Skeletal muscle cell (primary cell): ENCODE measurements around the gene FJX1.
"Not testable (repeated sequence)": the region's sequence is repeated elsewhere in the genome, so short reads cannot be mapped to it uniquely, and the experiment has no call there.

Experiments
- DNase-seq: peaks from one replicate; pipeline ENCODE4 v3.0.0-alpha.2; 2010; ENCODE audit warnings: low read depth
- H3K4me3 ChIP-seq: 2 replicates; pipeline ENCODE4 v1.5.1; 2011; ENCODE audit warnings: low read depth, mild to moderate bottlenecking, control low read depth, low read length, moderate library complexity

FJX1 gene

DNA sequence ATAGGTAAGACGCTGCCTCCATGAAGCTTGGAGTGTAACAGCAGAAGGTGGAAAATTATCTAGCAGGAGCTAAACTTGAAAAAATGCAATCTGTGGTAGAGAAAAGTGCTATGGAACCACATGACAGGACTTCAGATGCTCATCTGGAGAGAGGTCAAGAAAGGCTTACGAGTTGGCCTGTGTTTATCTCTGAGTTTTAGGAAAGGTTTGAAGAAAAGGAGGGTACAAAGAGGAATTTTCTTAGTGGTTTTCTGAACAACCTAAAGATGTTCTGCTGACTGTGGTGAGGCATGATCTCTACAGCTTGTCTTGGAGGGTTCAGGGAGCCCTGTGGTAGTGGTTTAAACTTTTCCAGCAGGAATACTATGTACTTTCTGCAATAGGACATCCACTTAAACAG lies 8.2 kb downstream of the FJX1 start:
- DNase-seq = no peak

DNA sequence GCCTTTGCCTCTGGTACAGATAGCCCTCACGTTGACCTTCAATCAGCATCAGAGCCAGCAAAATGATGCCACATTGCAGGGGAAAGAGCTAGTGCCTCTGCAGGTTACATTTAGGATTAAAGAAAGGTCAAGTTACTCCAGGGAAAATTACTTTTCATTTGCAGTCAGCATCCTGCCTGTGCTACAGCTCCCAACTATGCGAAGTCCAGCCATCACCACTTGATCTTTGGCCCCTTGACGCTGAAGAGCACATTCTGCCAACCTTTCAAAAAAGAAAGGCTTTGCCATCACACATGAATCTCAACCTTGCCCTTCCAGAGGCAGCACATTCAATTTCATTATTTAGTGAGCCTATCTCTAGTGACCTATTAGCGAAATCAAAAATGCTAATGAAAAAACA lies 11.3 kb downstream of the FJX1 start:
- no peak for DNase-seq
- no peak overlapping the region for H3K4me3 ChIP-seq

More for the DNA sequence above, 8.2 kb downstream of the FJX1 start:
- H3K4me3 ChIP-seq = no peak overlapping the region

DNA sequence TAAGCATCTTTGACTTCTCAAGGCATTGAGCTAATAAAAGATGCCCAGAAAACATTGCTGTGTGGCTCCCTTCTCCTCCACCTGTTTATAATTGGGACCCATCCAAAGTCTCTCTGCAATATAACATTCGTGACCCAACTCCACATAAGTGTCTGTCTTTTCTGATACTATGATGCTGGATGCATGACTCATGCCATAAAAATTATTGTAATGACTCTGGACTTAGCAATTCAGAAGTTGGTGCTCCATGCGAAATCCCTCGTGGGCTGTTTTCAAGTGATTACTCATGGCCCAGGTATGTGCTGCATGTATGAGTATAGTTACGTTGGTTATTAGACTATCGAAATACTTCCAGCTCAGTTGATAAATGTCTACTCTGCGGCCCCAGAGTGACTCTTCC lies 11.7 kb downstream of the FJX1 start:
- DNase-seq = peak; percentile 98
- H3K4me3 ChIP-seq = no peak overlapping the region

DNA sequence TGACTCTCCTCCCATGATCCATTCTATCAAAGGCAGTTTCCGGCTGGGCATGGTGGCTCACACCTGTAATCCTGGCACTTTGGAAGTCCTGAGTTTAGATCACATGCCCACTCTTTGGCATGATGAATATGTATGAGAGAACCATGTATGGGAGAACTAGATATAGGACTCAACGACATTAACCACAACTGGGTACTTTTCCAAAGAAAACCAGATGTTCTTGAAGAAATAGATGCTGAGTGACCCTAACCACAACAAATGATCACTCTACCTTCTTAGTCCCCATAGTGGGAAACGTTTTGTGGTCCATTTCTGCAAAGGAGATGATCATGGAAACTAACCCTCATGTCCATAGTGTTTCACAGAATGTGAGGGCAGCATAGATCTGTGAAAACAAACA lies 13.6 kb downstream of the FJX1 start:
- no peak for DNase-seq
- H3K4me3 ChIP-seq = no peak overlapping the region

DNA sequence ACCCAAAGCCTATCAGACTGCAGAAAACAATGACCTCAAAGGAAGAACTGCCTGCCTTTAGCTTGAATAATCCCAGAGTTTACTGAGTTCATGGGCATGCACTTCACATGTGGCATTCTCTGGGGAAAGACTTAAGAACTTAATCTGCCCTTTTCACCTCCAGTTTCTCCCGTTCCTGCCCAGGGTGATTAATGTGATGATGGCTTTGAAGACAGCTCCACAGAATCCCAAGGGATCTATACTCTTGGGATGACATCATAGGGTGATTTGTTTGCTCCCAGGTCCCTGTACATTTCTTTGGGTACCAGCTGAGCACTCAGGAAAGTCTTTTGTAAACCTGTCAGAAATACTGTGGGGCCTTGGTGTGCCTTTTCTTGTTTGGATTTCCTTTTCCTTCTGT lies 14.0 kb downstream of the FJX1 start:
- DNase-seq = no peak
- H3K4me3 ChIP-seq = no peak overlapping the region

DNA sequence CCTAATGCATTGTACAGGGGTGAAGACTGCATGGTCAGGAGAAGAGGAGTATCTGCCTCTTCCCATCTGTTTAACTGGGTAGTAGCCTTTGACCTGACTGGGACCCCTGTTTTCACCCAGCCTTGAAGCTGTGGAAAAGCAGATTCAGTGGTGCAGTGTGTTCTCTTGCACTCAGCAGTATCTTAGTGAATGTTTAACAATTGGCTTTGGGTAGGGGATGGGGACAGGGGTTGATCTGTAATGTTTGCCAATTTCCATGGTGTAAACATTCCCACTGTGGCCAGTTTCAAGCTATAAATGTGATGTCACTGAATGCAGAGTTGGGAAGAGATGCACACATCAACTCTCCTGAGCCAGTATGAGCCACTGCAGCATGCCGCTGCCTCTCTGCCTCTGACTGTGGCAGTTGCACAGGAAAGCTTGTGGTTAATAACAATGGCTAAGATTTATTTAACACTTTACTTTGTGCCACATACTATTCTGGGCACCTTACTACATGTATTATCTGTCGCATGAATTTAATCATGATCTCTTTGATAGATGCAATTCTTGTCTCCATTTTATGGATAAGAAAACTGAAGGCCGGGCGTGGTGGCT lies 15.7 kb downstream of the FJX1 start:
- no peak overlapping the region for H3K4me3 ChIP-seq

DNA sequence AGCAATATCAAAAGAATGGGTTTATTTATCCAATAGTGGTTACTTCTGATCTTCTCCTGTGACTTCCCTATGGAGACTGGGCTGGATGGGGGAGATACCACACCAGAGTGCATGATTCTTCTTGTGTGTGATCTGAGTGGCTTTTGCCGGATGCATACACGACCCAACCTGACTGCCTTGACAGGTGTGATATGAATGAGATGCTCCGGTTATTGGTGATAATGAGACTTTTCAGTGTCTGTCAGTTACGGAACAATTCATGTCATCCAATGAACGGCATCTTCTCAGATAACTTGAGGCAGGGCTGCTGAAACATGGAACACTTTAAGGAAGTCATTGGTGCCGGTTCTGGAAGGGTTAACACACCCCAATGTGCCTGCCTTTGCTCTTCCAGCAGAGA lies 17.7 kb downstream of the FJX1 start:
- H3K4me3 ChIP-seq = no peak overlapping the region
- DNase-seq = no peak

More for the DNA sequence above, 15.7 kb downstream of the FJX1 start:
- DNase-seq = no peak

DNA sequence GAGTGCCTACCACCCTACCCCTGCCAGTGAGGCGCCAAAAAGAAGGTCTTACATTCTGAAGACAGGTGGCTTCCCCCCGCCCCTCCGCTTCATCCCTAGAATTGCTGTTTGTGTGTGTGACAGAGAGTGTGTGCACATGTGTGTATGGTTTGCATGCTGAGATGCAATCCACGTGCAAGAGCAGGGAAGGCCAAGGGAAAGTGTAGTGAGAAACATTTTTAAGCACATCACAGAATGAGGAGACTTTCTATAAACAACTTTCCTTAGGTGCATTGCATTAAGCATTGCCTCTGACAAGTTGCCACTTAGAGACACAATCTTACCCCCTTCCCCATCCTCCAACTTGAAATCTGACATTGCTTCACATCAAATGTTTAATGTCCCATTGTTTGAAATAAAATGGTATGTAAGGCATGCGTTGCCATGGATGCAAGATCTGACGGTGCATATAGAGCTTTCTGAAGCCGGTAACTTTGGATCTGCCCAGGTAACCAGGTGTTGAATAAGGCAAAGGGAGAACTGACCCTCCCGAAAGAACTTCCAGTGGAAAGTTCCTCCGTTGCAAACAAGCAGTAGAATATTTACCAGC lies 21.4 kb downstream of the FJX1 start:
- DNase-seq = no peak
- H3K4me3 ChIP-seq = no peak overlapping the region

DNA sequence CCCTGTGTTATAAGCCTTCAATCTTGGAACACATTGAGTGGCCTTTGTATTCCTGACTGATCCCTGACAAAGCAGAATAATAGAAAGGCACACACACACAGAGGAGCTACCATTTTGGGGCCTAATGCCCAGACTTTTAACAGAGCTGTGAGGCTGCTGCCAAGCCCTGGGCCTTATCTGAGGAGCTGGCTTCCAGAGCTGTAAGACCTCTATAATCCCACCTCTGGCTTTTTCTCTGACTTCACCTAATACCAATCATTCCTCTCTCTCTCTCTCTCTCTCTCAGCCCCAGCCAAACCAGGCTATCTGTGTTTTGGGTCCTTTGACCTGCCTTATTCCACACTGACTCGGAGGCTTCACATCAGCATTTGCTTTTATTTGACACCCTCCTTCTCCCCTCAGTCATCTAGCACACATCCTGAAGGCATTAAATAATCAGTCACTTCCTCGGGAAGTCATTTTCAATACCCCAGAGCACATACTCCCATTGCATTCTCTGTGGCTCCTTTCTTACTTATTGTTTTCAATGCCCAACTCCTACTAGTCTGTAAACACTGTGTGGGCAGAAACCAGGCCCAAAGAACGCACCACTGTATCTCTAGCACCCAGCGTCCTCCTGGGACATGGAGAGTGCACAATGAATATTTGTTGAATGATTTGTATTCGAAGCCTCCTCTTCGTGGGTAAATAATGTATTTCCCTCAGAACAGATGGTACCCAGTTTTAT lies 23.1 kb downstream of the FJX1 start:
- no peak overlapping the region for H3K4me3 ChIP-seq
- DNase-seq = no peak

DNA sequence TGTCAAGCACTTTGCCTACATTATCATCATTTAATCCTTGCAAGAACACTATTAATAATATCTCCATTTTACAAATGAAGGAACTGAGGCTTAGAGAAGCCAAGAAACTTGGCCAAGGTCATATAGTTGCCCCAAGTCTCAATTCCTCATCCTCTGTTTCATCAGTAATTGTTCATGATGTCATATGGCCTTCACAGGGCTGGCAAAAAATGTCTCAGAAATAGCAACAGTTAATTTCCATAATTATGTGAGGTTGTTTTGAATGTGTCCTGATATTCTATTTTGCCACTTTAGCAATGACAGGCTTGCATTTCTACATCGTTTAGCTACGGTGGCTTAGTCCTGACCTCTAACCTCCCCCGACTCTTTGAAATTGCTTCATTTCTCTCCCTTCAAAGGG lies 23.7 kb downstream of the FJX1 start:
- DNase-seq = no peak

DNA sequence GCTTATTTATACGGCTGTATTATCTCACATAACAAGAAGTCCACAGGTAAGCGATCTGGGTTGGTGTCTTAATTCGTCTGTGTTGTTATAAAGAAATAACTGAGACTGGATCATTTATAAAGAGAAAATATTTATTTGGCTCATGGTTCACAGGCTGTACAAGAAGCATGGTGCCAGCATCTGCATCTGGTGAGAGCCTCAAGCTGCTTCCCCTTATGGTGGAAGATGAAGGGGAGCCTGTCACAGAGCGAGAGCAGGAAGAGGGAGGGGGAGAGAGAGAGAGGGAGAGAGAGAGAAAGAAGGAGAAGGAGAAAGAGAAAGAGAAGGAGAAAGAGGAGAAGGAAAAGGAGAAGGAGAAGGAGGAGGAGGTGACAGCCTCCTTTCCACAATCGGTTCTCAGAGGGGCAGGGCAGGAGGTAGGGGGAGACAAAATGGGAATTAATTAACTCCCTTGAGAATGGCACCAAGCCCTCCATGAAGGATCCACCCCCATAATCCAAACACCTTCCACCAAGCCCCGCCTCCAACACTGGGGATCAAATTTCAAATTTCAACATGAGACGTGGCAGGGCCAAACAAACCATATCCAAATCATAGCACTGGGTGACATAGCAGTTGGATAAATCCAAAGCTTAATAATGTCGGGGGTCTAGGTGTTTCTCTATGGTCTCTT lies 29.3 kb downstream of the FJX1 start:
- no peak for DNase-seq
- H3K4me3 ChIP-seq = no peak overlapping the region

More for the DNA sequence above, 23.7 kb downstream of the FJX1 start:
- no peak overlapping the region for H3K4me3 ChIP-seq

DNA sequence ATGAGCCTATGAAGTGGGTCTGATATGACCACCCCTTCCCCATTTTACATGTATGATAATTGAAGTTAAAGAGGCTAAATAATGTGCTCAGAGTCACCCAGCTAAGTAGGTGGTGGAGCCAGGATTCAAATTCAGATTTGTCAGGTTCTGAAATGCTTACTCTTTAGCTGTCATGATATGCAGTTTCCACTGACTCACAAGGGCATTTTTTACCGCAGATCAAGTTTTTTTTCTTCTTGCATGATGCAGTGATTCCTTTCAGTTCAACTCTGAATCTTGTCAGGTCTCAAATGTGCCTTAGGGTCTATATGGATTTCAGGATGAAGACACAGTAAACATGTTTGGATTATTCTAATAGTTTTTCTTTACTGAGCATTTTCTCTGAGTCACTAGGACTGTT lies 31.7 kb downstream of the FJX1 start:
- no peak overlapping the region for H3K4me3 ChIP-seq
- no peak for DNase-seq

DNA sequence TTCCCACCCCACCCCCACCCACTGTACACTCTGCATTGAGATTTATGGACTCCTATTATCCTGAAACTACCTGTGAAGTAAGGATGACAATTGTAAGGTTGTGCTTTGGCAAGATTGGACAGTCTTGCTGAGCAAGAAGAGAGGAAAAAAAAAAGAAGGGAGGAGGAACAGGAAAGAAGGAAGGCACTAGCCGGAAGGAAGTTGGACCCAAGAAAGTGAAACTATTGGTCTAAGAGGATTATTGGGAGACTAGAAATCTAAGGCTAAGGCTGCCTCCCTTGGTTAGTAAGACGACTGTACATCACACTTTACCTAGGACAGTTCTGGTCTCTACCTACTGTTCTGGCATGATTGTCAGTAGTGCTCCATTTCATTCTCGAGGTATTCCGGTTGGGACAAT lies 32.2 kb downstream of the FJX1 start:
- no peak overlapping the region for H3K4me3 ChIP-seq
- no peak for DNase-seq

DNA sequence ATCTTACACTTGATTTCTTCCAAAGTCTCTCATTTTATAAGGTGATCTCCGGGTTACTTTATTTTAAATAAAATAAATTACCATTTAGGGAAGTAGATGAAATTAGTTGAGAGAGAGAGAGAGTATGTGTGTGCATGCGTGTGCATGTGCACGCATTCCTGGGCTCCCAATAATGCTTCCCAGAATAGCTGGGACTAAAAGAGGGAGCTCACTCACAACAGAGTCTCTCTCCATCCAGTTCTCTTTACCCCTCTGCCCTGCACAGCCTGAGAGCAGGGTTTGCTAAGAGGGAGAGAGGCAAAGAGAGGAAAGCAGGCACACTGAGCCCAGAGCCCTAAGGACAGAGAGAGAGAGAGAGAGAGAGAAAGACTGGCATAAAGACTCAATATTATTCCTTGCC lies 33.0 kb downstream of the FJX1 start:
- DNase-seq = no peak
- H3K4me3 ChIP-seq = no peak overlapping the region

DNA sequence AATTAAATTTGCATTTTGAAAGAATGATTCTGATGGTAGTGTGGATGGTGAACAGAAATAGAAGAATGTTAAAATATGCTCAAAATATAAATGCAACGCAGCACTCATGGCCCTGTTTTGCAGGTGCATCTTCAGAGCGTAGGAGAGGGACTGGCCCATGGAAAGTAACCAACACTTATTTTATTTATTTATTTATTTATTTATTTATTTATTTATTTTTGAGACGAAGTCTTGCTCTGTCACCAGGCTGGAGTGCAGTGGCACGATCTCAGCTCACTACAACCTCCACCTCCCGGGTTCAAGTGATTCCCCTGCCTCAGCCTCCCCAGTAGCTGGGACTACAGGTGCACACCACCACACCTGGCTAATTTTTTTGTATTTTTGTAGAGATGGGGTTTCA lies 34.5 kb downstream of the FJX1 start:
- not testable (repeated sequence) for H3K4me3 ChIP-seq, DNase-seq

DNA sequence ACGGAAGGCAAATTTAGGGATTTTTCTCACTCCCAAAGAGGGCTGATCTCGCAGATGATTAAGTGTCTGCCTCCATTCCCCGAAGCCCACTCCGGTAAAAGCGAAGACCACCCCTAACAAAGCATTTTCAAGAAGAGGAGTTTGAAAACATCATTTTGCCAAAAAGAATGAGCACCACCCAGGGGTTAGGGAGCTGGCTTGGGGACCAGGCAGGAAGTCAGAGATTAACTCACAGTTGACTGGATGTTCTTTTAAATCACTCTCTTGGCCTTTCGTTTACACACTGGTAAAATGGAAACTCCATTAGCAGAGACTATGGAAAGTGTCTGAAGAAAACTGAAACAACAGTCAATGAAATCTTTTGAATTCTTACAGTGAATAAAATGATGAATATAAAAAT lies 36.5 kb downstream of the FJX1 start:
- no peak for DNase-seq
- no peak overlapping the region for H3K4me3 ChIP-seq

DNA sequence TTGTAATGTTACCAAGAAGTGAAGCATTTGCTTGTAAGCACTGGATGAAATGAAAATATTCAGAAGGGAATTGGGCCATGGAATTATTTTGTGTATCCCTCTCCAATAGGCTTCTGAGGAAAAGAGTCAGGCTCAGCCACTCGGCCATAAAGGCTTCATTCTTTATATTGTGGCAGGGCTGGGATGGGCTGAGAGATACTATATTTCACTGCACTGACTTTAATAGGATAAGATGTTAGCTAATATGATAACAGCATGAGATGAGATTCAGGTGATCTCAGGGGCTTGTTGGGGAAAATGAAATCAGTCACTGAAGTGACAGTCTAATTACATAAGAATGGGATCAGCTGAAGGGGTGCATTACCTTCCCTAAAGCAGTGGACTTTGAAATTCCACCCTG lies 37.0 kb downstream of the FJX1 start:
- no peak for DNase-seq
- no peak overlapping the region for H3K4me3 ChIP-seq

DNA sequence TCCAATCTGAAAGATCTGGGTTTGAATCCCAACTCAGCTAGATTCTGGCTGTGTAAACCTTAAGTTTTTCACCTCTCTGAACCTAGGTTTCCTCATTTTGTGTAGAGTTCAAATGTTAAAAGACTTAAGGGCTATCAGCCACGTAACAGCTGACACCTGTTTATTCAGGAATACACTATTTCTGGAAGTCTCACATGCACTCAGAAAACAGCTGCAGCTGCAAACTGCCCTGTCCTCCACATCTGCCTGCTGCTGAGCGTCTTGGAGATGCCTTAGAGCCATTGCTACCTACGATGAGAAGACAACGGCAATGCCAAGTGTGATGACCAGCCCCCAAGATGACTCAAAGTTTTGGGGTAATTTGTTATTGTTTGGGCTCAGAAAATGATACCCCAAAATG lies 37.6 kb downstream of the FJX1 start:
- H3K4me3 ChIP-seq = no peak overlapping the region
- no peak for DNase-seq

DNA sequence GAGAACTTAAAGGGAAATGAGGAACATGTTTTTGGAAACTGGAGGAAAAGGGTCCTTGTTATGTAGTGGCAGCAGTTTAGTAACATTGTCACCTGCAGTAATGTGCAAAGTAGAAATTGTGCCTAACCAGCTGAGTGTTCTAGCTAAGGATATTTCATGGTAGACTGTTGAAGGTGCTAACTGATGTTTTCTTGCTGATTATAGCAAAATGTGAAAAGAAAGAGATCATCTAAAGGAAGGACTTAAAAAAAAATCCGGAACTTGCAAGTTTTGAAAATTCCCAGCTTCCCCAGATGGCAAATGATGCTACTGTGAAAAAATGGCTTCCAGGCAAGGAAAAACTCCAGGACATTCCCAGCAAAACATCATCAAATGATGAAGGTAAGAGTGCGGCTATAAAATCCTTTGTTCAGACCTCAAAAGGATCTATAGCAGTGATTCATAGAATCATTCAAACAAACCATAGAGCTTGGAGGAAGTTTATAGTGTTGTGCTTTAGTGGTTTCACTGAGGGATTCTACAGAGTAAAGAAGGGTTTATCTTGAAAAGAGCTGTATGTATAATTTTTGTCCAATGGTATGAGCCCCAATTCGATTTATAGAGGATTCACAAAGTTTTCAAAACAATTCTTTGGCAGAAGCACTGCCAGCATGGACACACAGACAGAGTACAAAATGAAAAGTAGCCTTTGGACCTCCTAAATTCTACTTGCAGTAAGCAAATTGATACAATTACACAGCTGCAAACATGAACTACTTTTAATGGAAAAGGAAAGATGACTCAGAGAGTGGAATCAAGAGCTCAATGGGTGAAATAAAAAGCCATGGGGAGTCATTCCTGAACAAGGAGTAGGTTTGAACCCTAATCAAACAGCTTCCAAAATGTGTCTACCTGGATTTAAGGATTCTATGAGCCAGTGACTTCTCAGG lies 40.0 kb downstream of the FJX1 start:
- no peak overlapping the region for H3K4me3 ChIP-seq
- DNase-seq = no peak

DNA sequence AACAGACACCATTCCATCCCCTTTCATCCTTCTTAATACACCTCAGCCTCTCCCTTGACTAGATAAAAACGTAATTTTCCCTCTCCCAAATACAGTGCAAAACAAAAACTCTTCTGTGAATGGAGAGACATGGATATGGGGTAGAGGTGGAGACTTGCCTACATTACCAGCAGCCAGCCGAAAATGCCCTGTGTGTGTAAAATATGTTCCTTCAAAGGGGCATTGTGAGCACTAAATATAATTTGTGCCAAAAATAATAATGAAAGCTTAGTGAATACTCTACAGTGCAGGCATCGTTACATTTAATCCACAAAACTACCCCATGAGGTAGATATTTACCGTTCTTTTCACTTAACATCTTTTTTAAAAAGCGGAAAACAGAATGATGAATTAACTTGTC lies 43.3 kb downstream of the FJX1 start:
- H3K4me3 ChIP-seq = no peak overlapping the region
- no peak for DNase-seq
